HG03342 (cell line): ENCODE data around the gene PAM16.
"Not testable (repeated sequence)": the region's sequence is repeated elsewhere in the genome, so short reads cannot be mapped to it uniquely, and the experiment has no call there.

ENCODE experiments used
- ATAC-seq: cut with Tn5 transposase; IDR thresholded peaks from one replicate; pipeline ENCODE4 v1.9.1; 2021; ENCODE audit warnings: mild to moderate bottlenecking, moderate library complexity; ENCODE audit not compliant: unreplicated experiment

The PAM16 gene

DNA sequence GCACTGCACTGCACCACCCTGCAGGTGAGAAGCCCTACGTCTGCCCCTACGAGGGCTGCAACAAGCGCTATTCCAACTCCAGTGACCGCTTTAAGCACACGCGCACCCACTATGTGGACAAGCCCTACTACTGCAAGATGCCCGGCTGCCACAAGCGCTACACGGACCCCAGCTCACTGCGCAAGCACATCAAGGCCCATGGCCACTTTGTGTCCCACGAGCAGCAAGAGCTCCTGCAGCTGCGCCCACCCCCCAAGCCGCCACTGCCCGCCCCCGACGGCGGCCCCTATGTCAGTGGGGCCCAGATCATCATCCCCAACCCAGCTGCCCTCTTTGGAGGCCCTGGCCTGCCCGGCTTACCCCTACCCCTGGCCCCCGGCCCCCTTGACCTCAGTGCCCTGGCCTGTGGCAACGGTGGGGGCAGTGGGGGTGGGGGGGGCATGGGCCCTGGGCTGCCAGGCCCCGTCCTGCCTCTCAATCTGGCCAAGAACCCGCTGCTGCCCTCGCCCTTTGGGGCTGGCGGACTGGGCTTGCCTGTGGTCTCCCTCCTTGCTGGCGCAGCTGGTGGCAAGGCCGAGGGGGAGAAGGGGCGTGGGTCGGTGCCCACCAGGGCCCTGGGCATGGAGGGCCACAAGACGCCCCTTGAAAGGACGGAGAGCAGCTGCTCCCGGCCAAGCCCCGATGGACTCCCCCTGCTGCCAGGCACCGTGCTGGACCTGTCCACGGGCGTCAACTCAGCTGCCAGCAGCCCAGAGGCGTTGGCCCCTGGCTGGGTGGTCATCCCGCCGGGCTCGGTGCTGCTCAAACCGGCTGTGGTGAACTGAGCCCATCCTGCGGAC is 14.2 kb downstream of the PAM16 start:
- ATAC-seq = no peak

GRCh38 chr16:4334724-4335495 is 16.2 kb downstream of the PAM16 start:
- no peak for ATAC-seq

- ATAC-seq = not testable (repeated sequence)
Measured at GRCh38 chr16:4333714-4334113, 17.4 kb downstream of the PAM16 start.

- ATAC-seq = no peak
Measured at GRCh38 chr16:4333308-4333638, 17.8 kb downstream of the PAM16 start.

DNA sequence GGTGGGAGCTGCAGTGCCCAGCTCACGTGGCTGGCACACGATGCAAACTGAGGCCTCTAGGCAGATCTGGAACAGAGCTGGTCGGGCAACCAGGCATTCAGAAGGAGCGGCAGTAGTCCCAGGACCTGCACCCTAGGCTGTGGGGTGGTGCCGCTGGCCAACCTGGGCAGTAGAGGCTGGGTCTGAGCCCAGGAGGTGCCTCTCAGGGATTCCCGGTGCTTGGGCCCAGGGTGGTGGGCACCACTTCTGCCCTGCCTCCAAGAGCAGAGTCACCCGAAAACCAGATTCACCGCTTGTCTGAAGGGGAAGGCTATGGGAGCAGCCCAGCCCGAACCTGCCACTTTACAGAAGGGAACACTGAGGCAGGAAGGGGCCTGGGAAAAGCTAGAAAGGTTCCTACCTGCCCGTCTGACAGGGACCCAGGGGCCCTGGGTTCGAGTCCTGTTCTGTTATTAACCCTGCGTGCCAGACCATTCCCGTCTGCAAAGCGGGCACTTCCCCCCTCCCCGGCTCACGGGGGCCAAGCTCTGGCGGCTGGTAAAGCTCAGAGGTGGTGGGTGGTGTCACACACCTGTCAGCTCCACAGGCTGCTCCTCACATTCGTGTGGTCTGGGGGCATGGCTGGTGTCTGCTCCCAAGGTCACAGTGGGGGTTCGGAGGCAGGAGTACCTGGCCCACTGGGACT is 18.4 kb downstream of the PAM16 start:
- ATAC-seq = no peak

GRCh38 chr16:4332083-4332482 is 19.0 kb downstream of the PAM16 start:
- ATAC-seq = no peak

- ATAC-seq = no peak
Measured at GRCh38 chr16:4330277-4330874, 20.7 kb downstream of the PAM16 start.

DNA sequence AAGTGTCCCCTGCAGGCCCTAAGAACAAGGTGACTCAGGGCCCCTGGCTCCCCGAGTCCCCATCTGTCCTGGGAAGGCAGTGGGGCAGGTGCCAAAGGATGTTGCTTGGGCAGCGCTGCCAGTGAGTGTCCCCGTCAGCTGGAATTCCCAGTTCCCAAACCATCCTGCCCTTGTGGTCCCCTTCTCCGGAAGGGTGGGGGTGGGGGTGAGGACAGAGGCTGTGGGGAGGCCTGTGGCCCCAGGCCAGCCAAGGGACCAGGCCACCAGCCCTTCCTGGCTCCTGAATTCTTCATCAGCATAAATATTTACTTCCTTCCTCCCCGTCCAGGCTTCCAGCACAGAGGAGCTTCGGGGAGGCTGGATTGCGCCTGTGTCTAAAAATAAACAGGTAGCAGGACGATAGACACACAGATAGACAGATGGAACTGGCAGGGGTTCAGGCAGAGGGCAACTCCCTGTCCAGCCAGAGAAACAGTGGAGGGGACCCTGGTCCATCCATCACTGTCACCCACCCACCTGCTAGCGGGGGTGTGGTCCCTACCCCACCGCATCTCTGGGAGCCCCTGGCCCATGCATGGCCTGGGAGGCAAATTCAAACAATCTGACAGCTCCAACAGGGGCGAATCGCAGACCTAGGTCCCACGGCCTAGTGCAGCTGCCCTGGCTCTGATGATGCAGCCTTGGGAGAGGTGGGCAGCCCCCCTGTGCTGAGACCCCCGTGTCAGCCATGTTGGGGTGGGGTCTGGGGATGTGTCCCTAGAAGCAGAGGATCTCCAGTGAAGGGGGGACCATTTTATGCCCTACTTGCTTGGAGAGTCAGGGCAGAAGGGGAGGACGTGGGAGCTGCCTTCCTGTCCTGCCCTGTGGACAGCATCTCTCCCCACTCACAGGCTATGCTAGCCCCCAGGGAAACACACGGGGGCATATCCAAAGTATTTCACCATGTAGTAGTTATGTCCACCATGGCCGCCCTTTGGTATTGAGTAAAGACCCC is 22.0 kb downstream of the PAM16 start:
- ATAC-seq = no peak

DNA sequence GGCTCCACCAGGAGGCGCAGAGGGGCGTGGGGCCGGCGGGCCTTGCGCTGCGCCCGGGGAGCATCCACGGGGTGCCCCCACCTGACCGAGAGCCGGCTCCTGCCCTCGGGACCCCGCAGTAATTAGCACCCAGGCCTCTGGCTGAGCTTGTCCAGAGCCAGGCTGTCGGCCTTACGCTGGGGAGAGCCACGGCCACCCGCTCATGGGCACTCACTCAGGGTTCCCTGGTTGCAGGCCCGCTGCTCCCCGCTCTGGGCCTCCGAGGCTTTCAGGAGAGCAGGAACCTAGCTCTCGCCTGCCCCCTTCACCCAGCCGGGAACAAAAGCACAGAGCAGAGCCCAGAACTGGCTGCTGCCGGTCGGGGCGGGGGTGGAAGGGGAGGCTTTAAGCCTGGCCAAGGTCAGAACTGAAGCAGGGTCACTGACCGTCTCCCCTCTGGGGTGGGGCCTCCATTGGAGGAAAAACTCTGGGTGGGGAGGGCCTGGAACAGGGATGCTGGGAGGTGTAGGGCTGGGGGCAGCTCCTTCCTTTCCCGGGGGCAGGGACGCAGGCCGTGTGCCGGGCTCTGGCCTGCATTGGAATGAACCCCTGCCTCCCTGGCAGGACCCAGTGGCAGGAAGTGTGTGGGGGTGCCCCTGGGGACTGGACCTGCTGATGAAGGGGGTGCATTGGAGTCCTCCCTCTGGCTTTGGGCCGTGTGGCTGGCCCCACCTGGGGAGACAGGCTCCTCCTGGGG is 22.9 kb downstream of the PAM16 start:
- no peak for ATAC-seq

- ATAC-seq = no peak
Measured at GRCh38 chr16:4327386-4328045, 23.6 kb downstream of the PAM16 start.

GRCh38 chr16:4325253-4325758 is 25.8 kb downstream of the PAM16 start:
- no peak for ATAC-seq

- no peak for ATAC-seq
Measured at GRCh38 chr16:4324492-4325252, 26.4 kb downstream of the PAM16 start.

- ATAC-seq = no peak
Measured at GRCh38 chr16:4323845-4324488, 27.2 kb downstream of the PAM16 start.

GRCh38 chr16:4323071-4323844 is 27.9 kb downstream of the PAM16 start:
- no peak for ATAC-seq

GRCh38 chr16:4322121-4323052 is 28.7 kb downstream of the PAM16 start:
- ATAC-seq = no peak
